NB4 (cell line): ENCODE data around the gene TSPAN18.

Experiments used
- DNase-seq: peaks from one replicate; pipeline ENCODE4 v3.0.0; 2010; ENCODE audit warnings: low read depth
- H3K4me3 ChIP-seq: one replicate; pipeline ENCODE4 v1.5.1; 2011; ENCODE audit warnings: mild to moderate bottlenecking, low read depth, low read length, moderate library complexity
- MYC ChIP-seq: IDR thresholded peaks from 2 replicates; pipeline ENCODE4 v1.6.1; 2011; ENCODE audit warnings: low read depth, low read length
- POLR2A ChIP-seq: IDR thresholded peaks from 2 replicates; pipeline ENCODE4 v1.6.1; 2011; ENCODE audit warnings: mild to moderate bottlenecking; ENCODE audit not compliant: insufficient read length; ENCODE audit errors: extremely low read depth
- TF ChIP-seq, protein P1 (sequence below): IDR thresholded peaks from one replicate; pipeline ENCODE4 v1.5.1; 2012; ENCODE audit warnings: low read depth, low read length
- TF ChIP-seq, protein P2 (sequence below): IDR thresholded peaks from 2 replicates; pipeline ENCODE4 v1.6.1; 2011; ENCODE audit warnings: low read depth, low read length

TSPAN18 gene

DNA sequence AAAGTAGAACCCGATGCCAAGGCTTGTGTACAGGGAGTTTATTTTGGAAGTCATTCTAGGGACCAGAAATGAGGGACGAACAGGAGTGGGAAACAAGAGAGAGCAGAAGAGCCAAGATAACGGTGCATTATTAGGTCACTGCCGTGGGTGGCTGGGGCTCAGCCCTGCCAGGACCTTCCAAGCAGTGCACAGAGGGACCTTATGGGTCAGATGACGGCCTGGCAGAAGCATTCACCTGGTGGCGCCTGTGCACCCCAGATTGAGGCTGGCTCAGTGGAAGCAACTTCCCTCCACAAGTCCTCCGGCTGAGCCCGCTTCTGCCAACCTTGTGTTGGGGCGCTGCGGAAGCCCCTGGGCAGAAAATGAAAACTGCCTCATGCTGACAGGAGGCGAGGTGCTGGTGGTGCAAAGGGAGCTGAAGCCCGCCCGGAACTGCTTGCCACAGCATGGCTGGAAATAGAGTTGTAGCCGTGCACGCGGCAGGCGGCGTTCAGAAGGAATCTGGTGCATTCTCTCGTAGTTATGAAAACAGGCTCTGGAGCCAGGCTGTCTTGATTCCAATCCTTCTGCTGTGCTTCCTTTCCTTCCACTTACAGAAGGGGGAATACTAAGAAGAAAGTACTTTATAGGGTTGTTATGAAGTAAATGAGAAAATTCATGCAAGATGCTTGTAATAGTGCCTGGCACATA lies 246.1 kb downstream of the TSPAN18 start:
- DNase-seq = no peak
- TF ChIP-seq, protein P1, sequence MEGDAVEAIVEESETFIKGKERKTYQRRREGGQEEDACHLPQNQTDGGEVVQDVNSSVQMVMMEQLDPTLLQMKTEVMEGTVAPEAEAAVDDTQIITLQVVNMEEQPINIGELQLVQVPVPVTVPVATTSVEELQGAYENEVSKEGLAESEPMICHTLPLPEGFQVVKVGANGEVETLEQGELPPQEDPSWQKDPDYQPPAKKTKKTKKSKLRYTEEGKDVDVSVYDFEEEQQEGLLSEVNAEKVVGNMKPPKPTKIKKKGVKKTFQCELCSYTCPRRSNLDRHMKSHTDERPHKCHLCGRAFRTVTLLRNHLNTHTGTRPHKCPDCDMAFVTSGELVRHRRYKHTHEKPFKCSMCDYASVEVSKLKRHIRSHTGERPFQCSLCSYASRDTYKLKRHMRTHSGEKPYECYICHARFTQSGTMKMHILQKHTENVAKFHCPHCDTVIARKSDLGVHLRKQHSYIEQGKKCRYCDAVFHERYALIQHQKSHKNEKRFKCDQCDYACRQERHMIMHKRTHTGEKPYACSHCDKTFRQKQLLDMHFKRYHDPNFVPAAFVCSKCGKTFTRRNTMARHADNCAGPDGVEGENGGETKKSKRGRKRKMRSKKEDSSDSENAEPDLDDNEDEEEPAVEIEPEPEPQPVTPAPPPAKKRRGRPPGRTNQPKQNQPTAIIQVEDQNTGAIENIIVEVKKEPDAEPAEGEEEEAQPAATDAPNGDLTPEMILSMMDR = no peak
- TF ChIP-seq MYC (no peak), POLR2A (no peak)
- TF ChIP-seq, protein P2, sequence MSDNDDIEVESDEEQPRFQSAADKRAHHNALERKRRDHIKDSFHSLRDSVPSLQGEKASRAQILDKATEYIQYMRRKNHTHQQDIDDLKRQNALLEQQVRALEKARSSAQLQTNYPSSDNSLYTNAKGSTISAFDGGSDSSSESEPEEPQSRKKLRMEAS = no peak
- no peak overlapping the region for H3K4me3 ChIP-seq

DNA sequence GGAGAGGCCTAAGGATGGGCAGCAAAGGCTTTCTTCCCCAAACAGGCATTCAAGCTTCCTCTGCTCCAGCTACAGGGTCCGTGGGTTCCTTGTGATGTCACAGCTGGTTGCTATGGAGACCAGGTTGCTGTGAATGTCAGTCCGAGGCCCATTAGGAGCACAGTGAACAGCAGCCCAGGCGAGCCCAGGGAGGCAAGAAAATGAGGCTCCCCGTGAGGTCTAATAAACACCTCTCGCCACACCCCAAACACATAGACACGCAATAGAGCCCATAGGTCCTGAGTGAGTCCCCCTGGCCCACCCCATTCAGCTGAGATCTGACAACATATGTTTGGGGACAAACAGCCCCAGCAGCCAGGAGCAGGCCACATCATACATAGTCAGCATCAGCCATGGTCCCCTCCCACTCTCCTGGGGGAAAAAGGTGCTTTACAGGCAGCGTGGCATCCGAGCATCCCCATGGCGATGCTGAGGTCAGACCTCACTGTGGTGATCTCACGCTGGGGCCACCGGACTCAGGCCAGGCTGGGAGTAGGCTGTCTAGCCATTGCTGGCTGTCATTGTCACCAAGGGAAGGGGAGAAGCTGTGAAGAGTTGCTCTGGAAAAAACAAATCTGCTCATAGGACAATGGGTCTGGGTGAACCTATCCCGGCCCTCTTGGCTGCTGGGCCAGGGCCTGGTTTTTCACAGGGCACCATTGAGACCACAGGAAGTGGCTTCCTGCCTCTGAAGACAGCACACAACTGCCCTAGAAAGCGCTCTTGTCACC lies 247.1 kb downstream of the TSPAN18 start:
- no peak overlapping the region for H3K4me3 ChIP-seq
- peak; percentile 77 for DNase-seq
- TF ChIP-seq MYC (no peak), POLR2A (no peak)
- TF ChIP-seq, protein P1 = no peak
- TF ChIP-seq, protein P2 = no peak

DNA sequence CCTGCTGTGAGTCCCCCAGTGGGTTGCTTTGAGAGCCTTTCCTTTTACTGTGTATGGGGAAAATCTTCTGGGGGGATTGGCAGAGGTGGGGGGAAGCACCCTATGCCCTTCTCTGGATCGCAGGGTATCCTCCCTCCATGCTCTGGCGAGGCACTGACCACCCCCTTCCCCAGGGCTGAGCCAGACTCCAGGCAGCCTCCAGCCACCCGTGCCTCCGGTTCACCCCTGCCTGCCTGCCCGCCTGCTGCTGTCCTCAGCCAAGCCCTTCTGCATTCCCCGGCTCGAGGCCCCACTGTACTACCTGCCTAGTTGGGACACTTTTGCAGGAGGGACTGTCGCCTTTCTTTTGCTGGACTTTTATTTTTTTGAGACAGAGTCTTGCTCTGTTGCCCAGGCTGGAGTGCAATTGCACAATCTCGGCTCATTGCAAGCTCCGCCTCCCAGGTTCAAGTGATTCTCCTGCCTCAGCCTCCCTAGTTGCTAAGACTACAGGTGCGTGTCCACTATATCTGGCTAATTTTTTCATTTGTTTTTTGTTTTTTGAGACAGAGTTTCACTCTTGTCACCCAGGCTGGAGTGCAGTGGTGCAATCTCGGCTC lies 247.7 kb downstream of the TSPAN18 start:
- no peak overlapping the region for H3K4me3 ChIP-seq
- TF ChIP-seq POLR2A = no peak
- no peak for TF ChIP-seq MYC
- TF ChIP-seq, protein P2 = no peak
- TF ChIP-seq, protein P1 = no peak
- no peak for DNase-seq

DNA sequence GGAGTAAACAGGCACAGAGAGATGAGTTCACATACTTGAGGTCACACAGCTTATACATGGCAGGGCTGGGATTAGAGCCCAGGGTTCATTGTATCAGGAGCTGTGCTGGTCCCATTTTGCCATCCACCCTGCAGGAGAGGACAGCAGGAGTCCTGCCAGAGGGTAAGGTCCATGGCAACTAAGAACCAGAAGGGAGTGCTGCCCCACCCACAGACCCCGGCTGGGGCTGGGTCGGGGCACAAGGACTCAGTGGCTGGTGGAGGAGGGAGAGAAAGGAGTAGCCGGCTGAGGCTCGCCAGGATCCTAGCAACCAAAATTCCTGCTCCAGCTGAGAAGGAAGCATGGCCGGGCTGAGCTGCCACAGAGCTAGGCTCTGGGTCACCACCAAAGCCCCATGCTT lies 249.8 kb downstream of the TSPAN18 start:
- DNase-seq = no peak
- TF ChIP-seq POLR2A = no peak
- TF ChIP-seq, protein P2 = no peak
- TF ChIP-seq, protein P1 = no peak
- no peak for TF ChIP-seq MYC
- no peak overlapping the region for H3K4me3 ChIP-seq

DNA sequence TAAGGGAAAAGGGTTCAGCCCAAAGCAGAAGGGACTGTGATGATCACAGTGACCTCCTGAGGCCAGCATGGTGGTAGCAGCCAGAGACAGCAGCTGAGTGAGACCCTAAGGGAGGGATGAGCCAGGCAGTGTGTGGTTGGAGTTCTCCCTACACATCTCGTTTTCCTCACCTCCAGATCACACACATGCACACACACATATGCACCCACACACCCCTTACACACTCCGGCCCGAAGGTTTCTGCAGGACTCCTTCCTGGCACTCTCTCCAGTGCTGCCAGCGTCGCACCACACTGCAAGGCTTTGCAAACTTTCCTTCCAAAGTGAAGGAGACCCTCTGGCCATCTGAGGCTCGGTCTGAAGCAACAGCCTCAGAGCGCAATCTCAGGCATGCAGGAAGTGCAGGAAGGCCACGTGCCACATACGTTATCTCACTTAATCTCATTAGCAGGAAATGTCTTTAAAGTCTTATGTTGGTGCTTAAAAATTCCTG lies 250.8 kb downstream of the TSPAN18 start:
- DNase-seq = peak; percentile 65
- no peak overlapping the region for H3K4me3 ChIP-seq
- TF ChIP-seq POLR2A = no peak
- TF ChIP-seq, protein P1 = peak; percentile 56
- TF ChIP-seq, protein P2 = peak; percentile 89
- peak; percentile 66 for TF ChIP-seq MYC
